ENCODE measurements around the gene SSC4D. TPM values are rescaled to one million over a fixed set of nuclear protein-coding genes. Genes with fewer than 3 reads are reported as not detected.
A peak's percentile ranks its signal among the peaks of the same experiment; 100 is the strongest.

SSC4D gene
- total and polyA plus RNA-seq, 2 of the 8 experiments (the other 6 are each of a cell fraction or from before 2014, with no cell fraction given): 11.8 to 27.5 TPM

DNA sequence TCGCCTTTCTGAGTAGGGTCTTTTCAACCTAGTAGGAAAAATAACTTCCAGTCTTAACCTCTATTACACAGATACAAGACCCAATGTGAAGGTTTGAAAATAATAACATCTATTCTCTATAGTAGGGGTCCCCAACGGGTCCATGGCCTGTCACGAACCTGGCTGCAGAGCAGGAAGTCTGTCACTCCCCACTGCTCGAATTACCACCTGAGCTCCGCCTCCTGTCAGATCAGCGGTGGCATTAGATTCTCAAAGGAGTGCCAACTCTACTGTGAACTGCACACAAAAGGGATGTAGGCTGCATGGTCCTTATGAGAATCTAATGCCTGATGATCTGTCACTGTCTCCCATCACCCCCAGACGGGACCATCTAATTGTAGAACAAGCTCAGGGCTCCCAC, 58.1 kb downstream of the SSC4D start:
- Histone ChIP-seq H2BK12ac (ENCODE audit: low read depth, low read length) (no peak overlapping the region), H3K36me3 (ENCODE audit: control insufficient read depth in 2 of 4, insufficient read depth in 4 of 4, low read length in 3 of 4) (peaks cover 13 to 52% (median 36%) of the 10 kb centered on the region in 4 experiments), H3K27ac (ENCODE audit: low read depth, low read length) (no peak overlapping the region), H3K9me3 (ENCODE audit: insufficient read depth in 2 of 2, low read depth in 1 of 2, low read length in 1 of 2) (no peaks in the 10 kb centered on the region), H3K4me3 (ENCODE audit: extremely low read depth in 1 of 4, insufficient read depth in 2 of 4, low read depth in 3 of 4, low read length in 4 of 4) (no peak overlapping the region), H3K23me2 (ENCODE audit: low read depth, low read length) (no peaks in the 10 kb centered on the region), H3K23ac (ENCODE audit: insufficient read length) (no peak overlapping the region), H3K56ac (replicated peaks; ENCODE audit: insufficient read length, low read depth, low read length) (no peak overlapping the region), H2BK20ac (ENCODE audit: low read length) (no peak overlapping the region), H2BK120ac (replicated peaks; ENCODE audit: low read depth, low read length) (no peak overlapping the region), H4K5ac (ENCODE audit: insufficient read length, low read depth, low read length) (no peak overlapping the region), H3K18ac (ENCODE audit: extremely low read depth, low read length) (no peak overlapping the region), H4K8ac (ENCODE audit: extremely low read depth, insufficient read depth, low read length) (no peak overlapping the region), H4K20me1 (replicated peaks in 1 of 2; ENCODE audit: control insufficient read depth in 1 of 2, insufficient read depth in 2 of 2, low read length in 2 of 2) (peaks cover 47% of the 10 kb centered on the region in 2 experiments), H2BK5ac (ENCODE audit: low read depth, low read length) (no peak overlapping the region), H3K4ac (replicated peaks; ENCODE audit: insufficient read length, low read depth, low read length) (no peak overlapping the region), H2BK15ac (ENCODE audit: low read length) (no peak overlapping the region), H4K91ac (replicated peaks; ENCODE audit: insufficient read length, low read length) (no peak overlapping the region), H3K79me2 (ENCODE audit: control insufficient read depth in 1 of 2, insufficient read depth in 2 of 2, low read length in 2 of 2) (peaks cover 72 to 100% of the 10 kb centered on the region in 2 experiments), H3K4me1 (replicated peaks in 1 of 4; ENCODE audit: control insufficient read depth in 3 of 4, insufficient read depth in 4 of 4, low read length in 3 of 4) (peaks cover 0 to 3% (median 0%) of the 10 kb centered on the region in 4 experiments; a peak in 1 of 7 replicates), H3K9ac (replicated peaks in 1 of 4; ENCODE audit: extremely low read depth in 1 of 4, low read depth in 3 of 4, low read length in 3 of 4) (no peak overlapping the region), H3K27me3 (replicated peaks in 1 of 4; ENCODE audit: control insufficient read depth in 3 of 4, extremely low read depth in 1 of 4, insufficient read depth in 3 of 4, low read length in 3 of 4) (no peaks in the 10 kb centered on the region), H2AFZ (ENCODE audit: low read length) (no peak overlapping the region), H3K14ac (ENCODE audit: insufficient read length) (no peak overlapping the region), H2AK5ac (ENCODE audit: low read depth, low read length) (no peak overlapping the region), H3K4me2 (ENCODE audit: insufficient read depth in 1 of 2, low read depth in 2 of 2, low read length in 2 of 2) (no peak overlapping the region), H3K79me1 (ENCODE audit: low read depth, low read length) (peaks cover 2% of the 10 kb centered on the region)
- CTCF ChIA-PET (ENCODE audit: partially characterized antibody): interaction anchor here (1.2 to 1.4 kb wide), 4 partner anchors 19 to 277 kb away, joined by 3 to 4 read pairs (median 4); no protein-coding TSS in a partner anchor
- TF ChIP-seq, protein P1, sequence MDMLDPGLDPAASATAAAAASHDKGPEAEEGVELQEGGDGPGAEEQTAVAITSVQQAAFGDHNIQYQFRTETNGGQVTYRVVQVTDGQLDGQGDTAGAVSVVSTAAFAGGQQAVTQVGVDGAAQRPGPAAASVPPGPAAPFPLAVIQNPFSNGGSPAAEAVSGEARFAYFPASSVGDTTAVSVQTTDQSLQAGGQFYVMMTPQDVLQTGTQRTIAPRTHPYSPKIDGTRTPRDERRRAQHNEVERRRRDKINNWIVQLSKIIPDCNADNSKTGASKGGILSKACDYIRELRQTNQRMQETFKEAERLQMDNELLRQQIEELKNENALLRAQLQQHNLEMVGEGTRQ (IDR thresholded peaks at IDR 0.05; ENCODE audit: low read length): no peak
- TF ChIP-seq POLR2A (IDR thresholded peaks at IDR 0.05; ENCODE audit: control extremely low read depth in 1 of 2, low read depth in 2 of 2, low read length in 2 of 2): 0 out of 3 replicates have a peak, but pooled peaks of 1 of the 2 experiments have one; percentile 13
- no peak for TF ChIP-seq SP1 (IDR thresholded peaks at IDR 0.05; ENCODE audit: low read depth, low read length)
- DNase-seq (ENCODE audit: low read depth in 1 of 2, low spot score in 2 of 2) (no peak), FAIRE-seq (no peak)
- 84% methylated on average over 7 of the region's 7 CpGs; no CpG with 5 or more reads in 1 of the 2 experiments for WGBS, 2 experiments (ENCODE audit: extremely low coverage in 1 of 2, insufficient coverage in 1 of 2, insufficient read length in 1 of 2, insufficient replicate concordance in 2 of 2, low coverage in 1 of 2, low lambda C conversion rate in 2 of 2, missing lambda C conversion rate in 1 of 2)
- POLR2A ChIA-PET (ENCODE audit: partially characterized antibody): interaction anchor here (1.0 to 14.3 kb wide), 12 partner anchors 8 to 48 kb away, joined by 3 to 249 read pairs (median 4); partner anchors contain the start of gene HSPB1
